GM18526 (cell line): Measurements from ENCODE around the gene SPATA16.

ENCODE experiments used
- POLR2A ChIP-seq: IDR thresholded peaks from 3 replicates; pipeline ENCODE4 v1.6.1; 2011; ENCODE audit not compliant: insufficient read length; ENCODE audit errors: extremely low read depth

Gene SPATA16

DNA sequence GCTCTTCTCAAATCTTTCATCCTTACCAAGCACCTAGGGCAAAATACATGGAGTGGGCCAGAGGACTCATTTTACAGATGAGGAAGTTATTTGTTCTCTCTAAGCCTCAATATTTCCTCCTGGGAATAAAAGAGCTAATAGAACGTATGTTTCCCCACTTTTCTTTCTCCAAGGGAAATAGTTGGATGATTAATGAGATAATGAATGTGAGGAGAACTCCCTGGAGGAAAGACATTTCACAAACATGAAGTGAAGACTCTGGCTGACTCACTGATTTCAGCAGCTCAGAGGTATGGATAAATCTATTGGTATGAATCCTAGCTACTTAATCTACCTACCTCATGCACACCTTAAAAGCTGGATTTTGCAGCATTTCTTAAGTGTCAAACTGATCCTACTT is 292.1 kb downstream of the SPATA16 start:
- no peak for TF ChIP-seq POLR2A

- no peak for TF ChIP-seq POLR2A
These were observed 293.7 kb downstream of the SPATA16 start for GRCh38 chr3:172847292-172847691.

DNA sequence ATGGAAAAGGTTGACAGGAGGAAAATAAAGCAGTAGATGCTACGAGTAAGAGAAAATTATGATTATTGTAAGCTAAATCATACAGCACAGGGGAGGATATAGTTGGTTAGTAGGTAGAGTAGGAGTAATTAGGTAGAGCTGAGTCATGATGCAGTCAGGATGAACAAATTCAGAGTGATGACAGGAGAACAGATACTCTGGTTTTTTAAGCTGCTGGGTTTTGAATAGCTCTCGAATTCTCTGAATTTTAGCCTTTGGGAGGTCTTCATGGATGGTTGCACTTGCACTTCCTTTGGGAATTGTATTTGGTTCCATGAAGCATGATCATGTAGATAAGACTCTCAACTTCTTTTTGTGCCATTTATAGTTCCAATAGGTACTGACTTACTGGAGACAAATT is 294.3 kb downstream of the SPATA16 start:
- no peak for TF ChIP-seq POLR2A

GRCh38 chr3:172846103-172846561 is 294.9 kb downstream of the SPATA16 start:
- no peak for TF ChIP-seq POLR2A

- TF ChIP-seq POLR2A: no peak
These were observed 296.6 kb downstream of the SPATA16 start for GRCh38 chr3:172844428-172844827.

DNA sequence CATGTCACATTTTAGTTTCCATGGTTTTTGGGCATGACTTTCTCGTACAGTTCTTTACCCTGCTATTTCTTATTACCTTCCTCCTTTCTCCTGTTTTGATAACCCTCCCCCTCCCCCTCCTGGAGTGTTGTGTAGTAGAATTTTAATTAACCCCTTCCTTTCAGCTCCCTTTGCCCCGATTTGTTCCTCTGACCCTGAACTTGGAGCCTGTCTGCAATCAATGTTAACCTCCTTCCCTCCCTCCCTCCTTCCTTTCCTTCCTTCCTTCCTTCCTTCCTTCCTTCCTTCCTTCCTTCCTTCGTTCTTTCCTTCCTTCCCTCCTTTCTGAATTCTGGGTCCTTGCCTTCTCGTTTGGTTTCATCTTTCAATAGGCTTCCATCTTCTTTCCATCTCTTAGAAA is 300.1 kb downstream of the SPATA16 start:
- TF ChIP-seq POLR2A: no peak

DNA sequence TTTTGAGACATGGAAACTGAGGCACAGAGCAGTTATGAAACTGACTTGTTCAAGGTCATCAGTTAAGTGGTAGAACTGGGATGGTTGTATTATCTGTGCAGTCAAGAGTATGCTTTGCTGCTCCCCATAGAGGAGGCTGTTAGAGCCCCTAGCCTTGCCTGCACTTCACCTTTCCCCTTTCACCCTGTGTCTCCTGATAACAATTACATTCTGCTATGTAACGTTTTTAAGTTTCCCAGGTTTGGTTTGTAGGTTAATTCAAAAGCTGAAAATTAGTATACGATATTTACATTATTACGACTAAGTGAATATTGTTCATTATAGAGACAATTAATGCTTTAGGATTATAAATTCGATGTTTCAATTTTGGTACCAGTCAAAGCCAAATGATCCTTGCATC is 300.6 kb downstream of the SPATA16 start:
- no peak for TF ChIP-seq POLR2A

- TF ChIP-seq POLR2A: no peak
These were observed 301.4 kb downstream of the SPATA16 start for GRCh38 chr3:172839679-172840078.
